Loucy (cell line): ENCODE results near the gene GRID1.

Experiments used
- CTCF ChIP-seq: fragments of 200-600 bp; sonication (generic); conservative IDR thresholded peaks from 2 replicates; pipeline ENCODE4 v1.5.1; 2014; ENCODE audit warnings: mild to moderate bottlenecking, antibody characterized with exemption, low read length
- EZH2phosphoT487 ChIP-seq: fragments of 200-600 bp; IDR thresholded peaks from 2 replicates; pipeline ENCODE4 v1.6.1; 2018; ENCODE audit warnings: antibody characterized with exemption, mild to moderate bottlenecking, moderate library complexity, borderline replicate concordance

- TF ChIP-seq CTCF: no peak
- no peak for TF ChIP-seq EZH2phosphoT487
These were observed 576.4 kb downstream of the GRID1 start for GRCh38 chr10:85789982-85790789.
